ENCODE results near the gene ACYP2.
"Not testable (repeated sequence)": the region's sequence is repeated elsewhere in the genome, so short reads cannot be mapped to it uniquely, and the experiment has no call there.

Gene ACYP2

GRCh38 chr2:54226260-54226659, 110.8 kb downstream of the ACYP2 start:
- DNase-seq (ENCODE audit: low spot score) = peak; percentile 50

- DNase-seq (ENCODE audit: low spot score) = no peak
Measured at GRCh38 chr2:54227798-54228197, 112.4 kb downstream of the ACYP2 start.

- no peak for DNase-seq (ENCODE audit: low spot score)
Measured at GRCh38 chr2:54228945-54229344, 113.5 kb downstream of the ACYP2 start.

- DNase-seq (ENCODE audit: low spot score) = no peak
Measured at GRCh38 chr2:54233832-54234649, 118.6 kb downstream of the ACYP2 start.

- DNase-seq (ENCODE audit: low spot score) = no peak
Measured at GRCh38 chr2:54237428-54237827, 122.0 kb downstream of the ACYP2 start.

GRCh38 chr2:54239427-54239826, 124.0 kb downstream of the ACYP2 start:
- DNase-seq (ENCODE audit: low spot score) = no peak

GRCh38 chr2:54240515-54241469, 125.4 kb downstream of the ACYP2 start:
- DNase-seq (ENCODE audit: low spot score) = no peak

GRCh38 chr2:54247115-54247514, 131.7 kb downstream of the ACYP2 start:
- DNase-seq (ENCODE audit: low spot score) = no peak

GRCh38 chr2:54249629-54250028, 134.2 kb downstream of the ACYP2 start:
- DNase-seq (ENCODE audit: low spot score) = no peak

GRCh38 chr2:54254180-54254579, 138.8 kb downstream of the ACYP2 start:
- DNase-seq (ENCODE audit: low spot score) = no peak

GRCh38 chr2:54255230-54256090, 140.0 kb downstream of the ACYP2 start:
- DNase-seq (ENCODE audit: low spot score) = no peak

GRCh38 chr2:54256091-54256694, 140.8 kb downstream of the ACYP2 start, which contains the start of gene TSPYL6:
TSS of gene TSPYL6 (minus strand) at chr2:54256229. CDS start at chr2:54256151, 78 bp downstream.
- DNase-seq (ENCODE audit: low spot score) = no peak

- no peak for DNase-seq (ENCODE audit: low spot score)
Measured at GRCh38 chr2:54258166-54258565, 142.8 kb downstream of the ACYP2 start.

- no peak for DNase-seq (ENCODE audit: low spot score)
Measured at GRCh38 chr2:54259413-54260240, 144.2 kb downstream of the ACYP2 start.

GRCh38 chr2:54260241-54260595, 144.8 kb downstream of the ACYP2 start:
- DNase-seq (ENCODE audit: low spot score) = no peak

GRCh38 chr2:54261537-54261936, 146.1 kb downstream of the ACYP2 start:
- DNase-seq (ENCODE audit: low spot score) = no peak

- no peak for DNase-seq (ENCODE audit: low spot score)
Measured at GRCh38 chr2:54262015-54262765, 146.8 kb downstream of the ACYP2 start.

GRCh38 chr2:54265081-54265480, 149.7 kb downstream of the ACYP2 start:
- not testable (repeated sequence) for DNase-seq (ENCODE audit: low spot score)

- no peak for DNase-seq (ENCODE audit: low spot score)
Measured at GRCh38 chr2:54267577-54267976, 152.2 kb downstream of the ACYP2 start.

- DNase-seq (ENCODE audit: low spot score) = no peak
Measured at GRCh38 chr2:54271189-54271588, 155.8 kb downstream of the ACYP2 start.

Measured in putamen (tissue), 1 donor.